Occipital lobe (tissue), 3 donors: Measurements from ENCODE around the gene ZNF132. TPM values are rescaled to one million over a fixed set of nuclear protein-coding genes. Genes with fewer than 3 reads are reported as not detected.

Source experiments
- DNase-seq: peaks from one replicate; lab custom pipeline; 2025; lab: John Stamatoyannopoulos, UW
- small RNA-seq: library from RNA; depleted of rRNA; stranded (forward); fragments of <200 nt; gene quantifications from one replicate; pipeline ENCODE3, GENCODE V24; 2014
- total RNA-seq: library from RNA; depleted of rRNA; stranded (reverse); fragments of >200 nt; gene quantifications from one replicate; pipeline ENCODE4 v1.2.3, GENCODE V29; 2014

ZNF132 gene
- total RNA-seq, 1 donor from 2014 or later: 21.7 TPM

DNA sequence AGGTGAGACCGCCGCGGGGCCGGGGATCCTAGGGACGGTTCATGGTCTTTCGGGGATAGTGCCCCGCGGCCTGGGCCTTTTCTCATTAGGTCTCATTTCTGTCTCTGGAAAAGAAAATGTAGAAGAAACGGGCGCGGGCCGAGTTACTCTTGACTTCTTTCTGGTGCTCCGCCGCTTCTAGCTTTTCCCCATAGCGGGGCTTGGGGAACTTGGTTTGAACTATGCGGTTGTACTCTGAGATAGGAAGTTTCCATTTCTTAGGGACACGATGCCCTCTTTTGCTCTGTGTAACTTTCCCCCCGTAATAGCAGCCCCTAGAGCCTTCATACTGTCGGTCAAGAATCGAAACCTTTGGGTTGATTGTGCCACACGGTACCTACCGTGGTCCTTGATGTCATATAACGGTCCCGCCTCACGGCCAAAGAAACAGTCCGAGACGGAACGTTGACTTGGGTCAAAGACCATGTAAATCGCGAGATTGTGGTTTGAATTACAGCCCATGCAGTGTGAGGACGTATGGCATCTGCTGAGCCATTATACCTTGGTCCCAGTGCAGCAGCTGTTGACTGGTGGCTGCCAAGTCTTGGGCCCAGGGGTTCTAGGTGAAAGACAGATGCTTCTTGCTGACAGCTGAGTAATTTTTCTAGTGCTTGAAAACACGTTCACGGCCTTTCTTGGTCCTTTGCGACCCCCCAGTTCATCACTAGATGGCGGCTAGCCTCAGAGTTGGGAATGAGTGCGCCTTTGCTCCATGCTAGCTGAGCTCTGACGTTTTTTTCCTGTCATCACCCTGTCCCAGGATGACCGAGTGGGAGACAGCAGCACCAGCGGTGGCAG is 52.4 kb downstream of the ZNF132 start:
- DNase-seq: no peak

DNA sequence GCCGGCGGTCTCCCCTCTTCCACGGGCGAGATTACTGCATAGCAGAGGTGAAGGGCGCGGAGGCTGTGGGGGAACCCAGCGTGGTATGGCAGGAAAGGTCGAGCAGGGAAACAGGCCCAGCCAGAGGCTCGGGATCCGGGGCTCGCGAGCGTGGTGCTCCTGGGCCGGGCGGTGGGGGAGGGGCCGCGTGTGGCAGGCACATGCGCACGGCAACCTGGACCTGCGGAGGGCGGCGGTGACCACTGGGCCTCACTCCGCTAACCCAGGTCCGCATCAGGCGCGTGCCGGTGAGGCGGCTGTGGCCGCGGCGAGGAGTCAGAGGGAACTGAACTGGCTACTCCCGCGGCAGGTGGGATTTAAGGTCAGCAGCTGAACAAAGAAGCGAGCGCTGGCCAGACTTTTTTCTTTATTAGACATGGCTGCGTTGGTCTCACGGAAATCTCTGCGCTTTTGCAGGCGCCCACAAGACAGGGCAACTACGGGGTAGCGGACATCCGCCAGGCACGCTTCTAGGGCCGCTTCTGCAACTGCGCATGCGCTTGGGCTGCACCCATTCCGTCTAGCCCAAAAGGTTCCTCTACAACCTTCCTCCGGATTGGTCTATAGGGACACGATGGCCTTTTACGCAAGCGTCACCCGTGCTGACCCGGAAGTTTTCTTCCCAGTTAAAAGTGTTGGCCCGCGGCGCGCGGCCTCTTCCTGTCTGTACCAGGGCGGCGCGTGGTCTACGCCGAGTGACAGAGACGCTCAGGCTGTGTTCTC is 53.2 kb downstream of the ZNF132 start, which contains the start of gene RPS5:
TSS of gene RPS5 (plus strand) at position 694 of the 762 bp plus-strand sequence. CDS start 869 bp downstream, outside the sequence.
- peak; percentile 95 for DNase-seq

DNA sequence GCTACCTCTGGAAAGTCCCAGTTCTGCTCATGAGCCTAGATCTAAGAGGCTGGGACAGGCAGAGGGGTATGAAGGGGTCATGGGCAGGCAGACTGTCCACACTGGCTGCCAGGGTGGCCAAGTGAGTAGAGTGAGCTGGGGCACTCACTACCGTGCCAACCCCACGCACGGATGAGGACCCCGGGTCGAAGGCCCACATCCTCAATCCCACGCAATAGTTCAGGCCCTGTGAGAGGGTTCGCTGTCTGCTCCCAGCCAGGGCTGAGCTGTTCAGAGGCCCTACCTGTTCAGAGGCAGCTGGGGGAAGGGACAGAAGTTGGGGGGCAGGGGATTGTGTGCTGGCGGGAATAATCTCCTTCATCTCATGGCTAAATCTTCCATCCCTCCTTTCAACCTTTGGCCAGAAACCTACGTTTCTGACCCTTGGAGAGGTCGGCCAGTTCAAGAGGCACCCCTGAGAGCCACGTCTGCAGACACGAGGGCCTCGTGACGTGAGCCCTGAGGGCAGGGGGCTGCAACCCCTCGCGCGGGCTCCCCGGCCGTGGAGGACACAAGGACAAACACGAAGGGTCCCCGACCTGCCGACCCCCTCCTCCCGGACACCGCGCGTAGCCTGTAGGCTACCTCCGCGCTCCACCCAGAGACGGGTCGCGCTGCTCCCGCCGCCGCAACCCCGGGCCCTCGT is 53.9 kb downstream of the ZNF132 start:
- no peak for DNase-seq

DNA sequence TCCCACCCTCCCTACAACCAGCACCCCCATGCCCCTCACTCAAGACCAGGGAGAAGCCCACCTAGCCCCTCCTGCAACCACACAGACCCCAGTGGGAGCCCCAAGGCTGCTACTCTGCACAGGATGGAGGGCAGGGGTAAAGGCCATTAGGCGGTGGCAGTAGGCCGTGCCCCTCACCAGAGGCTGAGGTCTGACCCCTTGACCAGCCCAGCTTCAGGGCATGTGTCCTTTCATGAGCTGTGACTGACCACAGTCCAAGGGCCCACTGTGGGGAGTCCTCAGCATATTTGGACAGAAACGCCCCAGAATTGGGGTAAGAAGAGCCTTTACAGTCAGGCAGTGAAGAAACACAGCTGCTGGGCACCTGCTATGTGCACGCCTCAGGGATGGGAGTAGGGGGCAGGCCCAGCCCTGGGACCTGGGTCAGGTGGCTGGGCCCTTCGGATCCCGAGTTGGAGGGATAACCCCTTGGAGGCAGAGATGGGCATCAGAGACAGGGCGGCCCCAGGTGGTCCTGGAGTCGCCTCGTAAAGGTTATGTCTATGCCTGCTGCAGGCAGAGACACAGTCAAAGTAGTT is 54.6 kb downstream of the ZNF132 start:
- no peak for DNase-seq

DNA sequence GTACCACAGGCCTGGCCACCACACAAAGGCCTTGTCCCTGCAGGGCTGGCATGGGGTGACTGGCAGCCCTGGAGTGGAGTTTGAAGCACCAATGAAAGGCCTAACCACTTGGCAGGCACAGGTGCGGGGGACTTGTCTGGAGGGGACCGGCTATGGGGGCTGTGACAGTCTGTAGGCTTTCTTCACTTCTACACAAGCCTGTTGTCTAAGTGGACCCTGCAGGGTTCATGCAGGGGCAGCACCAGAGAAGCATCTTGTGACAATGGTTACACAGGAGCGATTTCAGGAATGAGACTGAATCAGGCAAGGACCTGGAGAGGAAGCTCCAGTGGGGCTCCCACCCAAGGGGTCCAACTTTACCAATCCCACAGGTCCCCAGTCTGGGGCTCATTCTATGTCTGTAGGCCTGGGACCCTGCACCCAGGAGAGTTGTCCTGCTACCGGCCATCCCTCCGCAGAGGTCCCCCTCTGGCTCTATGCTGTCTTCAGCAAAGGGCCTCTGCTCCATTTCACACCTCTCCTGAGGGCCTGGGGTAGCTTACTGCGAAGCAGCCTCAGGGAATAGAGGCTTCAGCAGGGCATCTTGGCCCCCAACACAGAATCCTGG is 56.9 kb downstream of the ZNF132 start:
- no peak for DNase-seq

Small RNAs within 50 kb of the gene (small RNA-seq; reads per million reads assigned to genes)
- gene MIR4754 (not detected), gene RNU6-1337P (not detected)

Other genes starting within 250 kb of the ZNF132 start
- gene ZNF544, start 211.2 kb downstream of the ZNF132 start, total RNA-seq: 63.8 TPM
- 17.2 TPM for gene ZNF8, start 161.2 kb downstream of the ZNF132 start, total RNA-seq
- gene ERVK3-1, start 134.8 kb downstream of the ZNF132 start, total RNA-seq: 20.6 TPM
- gene ZSCAN22, start 113.2 kb downstream of the ZNF132 start, total RNA-seq: 3.0 TPM
- 0.94 TPM for gene A1BG, start 86.7 kb downstream of the ZNF132 start, total RNA-seq
- 5.9 TPM for gene ZNF497, start 77.4 kb downstream of the ZNF132 start, total RNA-seq
- 0.94 TPM for gene ZNF837, start 59.1 kb downstream of the ZNF132 start, total RNA-seq
- gene RPS5, start 52.9 kb downstream of the ZNF132 start, total RNA-seq: 1,568 TPM
- not detected for gene RNF225, start 44.5 kb downstream of the ZNF132 start, total RNA-seq
- gene ZNF584, start 31.5 kb downstream of the ZNF132 start, total RNA-seq: 14.3 TPM
- gene ZNF324B, start 11.5 kb upstream of the ZNF132 start, total RNA-seq: 18.2 TPM
- gene ZNF324, start 26.9 kb upstream of the ZNF132 start, total RNA-seq: 22.9 TPM
- 7.5 TPM for gene ZNF446, start 36.2 kb upstream of the ZNF132 start, total RNA-seq
- gene SLC27A5, start 71.8 kb upstream of the ZNF132 start, total RNA-seq: 4.1 TPM
- 5.0 TPM for gene ZBTB45, start 79.7 kb upstream of the ZNF132 start, total RNA-seq
- 276 TPM for gene TRIM28, start 103.9 kb upstream of the ZNF132 start, total RNA-seq
- 47.7 TPM for gene CHMP2A, start 115.0 kb upstream of the ZNF132 start, total RNA-seq
- 45.5 TPM for gene UBE2M, start 118.5 kb upstream of the ZNF132 start, total RNA-seq
- 13.1 TPM for gene MZF1, start 133.2 kb upstream of the ZNF132 start, total RNA-seq